ENCODE data around the gene CLDN20.

DNA sequence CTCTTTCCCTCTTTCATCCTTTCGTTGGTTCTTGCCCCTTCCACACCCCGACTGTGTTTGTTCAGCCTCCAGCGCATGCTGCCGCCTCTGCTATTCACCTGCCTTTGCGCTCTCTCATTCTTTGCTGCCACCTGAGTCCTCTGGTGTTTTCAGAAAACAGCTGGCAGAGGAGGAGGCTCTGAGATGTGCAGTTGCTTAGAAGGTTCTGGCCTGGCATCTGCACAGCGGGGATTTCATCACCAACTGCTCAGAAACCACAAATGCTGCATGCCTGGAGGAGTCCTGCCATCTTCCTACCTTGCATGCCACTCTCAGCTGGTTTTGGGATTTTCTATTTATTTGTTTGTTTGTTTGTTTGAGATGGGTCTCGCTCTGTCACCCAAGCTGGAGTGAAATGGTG, 39.2 kb upstream of the CLDN20 start:
- TF ChIP-seq, protein P1, sequence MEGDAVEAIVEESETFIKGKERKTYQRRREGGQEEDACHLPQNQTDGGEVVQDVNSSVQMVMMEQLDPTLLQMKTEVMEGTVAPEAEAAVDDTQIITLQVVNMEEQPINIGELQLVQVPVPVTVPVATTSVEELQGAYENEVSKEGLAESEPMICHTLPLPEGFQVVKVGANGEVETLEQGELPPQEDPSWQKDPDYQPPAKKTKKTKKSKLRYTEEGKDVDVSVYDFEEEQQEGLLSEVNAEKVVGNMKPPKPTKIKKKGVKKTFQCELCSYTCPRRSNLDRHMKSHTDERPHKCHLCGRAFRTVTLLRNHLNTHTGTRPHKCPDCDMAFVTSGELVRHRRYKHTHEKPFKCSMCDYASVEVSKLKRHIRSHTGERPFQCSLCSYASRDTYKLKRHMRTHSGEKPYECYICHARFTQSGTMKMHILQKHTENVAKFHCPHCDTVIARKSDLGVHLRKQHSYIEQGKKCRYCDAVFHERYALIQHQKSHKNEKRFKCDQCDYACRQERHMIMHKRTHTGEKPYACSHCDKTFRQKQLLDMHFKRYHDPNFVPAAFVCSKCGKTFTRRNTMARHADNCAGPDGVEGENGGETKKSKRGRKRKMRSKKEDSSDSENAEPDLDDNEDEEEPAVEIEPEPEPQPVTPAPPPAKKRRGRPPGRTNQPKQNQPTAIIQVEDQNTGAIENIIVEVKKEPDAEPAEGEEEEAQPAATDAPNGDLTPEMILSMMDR (IDR thresholded peaks at IDR 0.05), result no peak
- TF ChIP-seq POLR2A (IDR thresholded peaks at IDR 0.05), result no peak

Data from heart left ventricle (tissue), 13 donors.